Measurements from ENCODE around the gene GCN1.

The GCN1 gene

DNA sequence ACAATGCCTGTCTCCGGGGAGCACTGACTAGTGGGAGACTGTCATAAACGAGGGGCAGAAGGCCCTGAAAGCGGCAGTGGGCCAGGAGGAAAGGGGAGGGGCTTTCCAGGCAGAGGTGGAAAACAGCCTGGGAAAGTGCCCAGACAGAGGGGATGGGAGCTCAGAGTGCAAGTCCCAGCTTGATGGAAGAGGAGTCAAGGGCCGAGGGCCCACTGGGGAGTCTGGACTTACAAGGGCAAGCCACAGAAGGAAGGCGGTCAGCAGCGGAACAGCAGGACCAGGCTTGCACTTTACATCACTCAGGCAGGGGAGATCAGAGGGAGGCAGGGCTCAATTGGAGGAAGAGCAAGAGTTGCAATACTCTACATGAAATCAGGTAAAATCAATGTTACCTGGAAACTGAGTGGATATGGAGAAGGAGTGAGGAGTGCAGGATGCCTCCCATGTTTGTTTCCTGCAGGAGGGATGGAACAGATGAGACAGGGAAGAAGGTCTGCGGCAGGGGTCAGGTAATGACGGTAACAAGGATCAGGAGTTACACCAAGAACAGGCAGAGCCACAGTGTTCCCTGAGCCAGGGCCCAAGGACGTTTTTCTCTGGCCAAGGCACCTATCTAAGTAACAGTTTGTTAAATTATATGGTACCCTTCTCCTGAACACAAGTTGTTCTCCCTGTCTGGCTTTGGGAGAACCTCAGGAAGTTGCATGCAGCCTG lies 47.2 kb upstream of the GCN1 start:
- Histone ChIP-seq H3K4me3 (replicated peaks; ENCODE audit: insufficient read depth, low read length) (no peak overlapping the region), H3K27me3 (ENCODE audit: insufficient read depth, poor library complexity, severe bottlenecking) (no peaks in the 10 kb centered on the region), H3K27ac (replicated peaks) (no peak overlapping the region)
- DNase-seq (ENCODE audit: low read depth in 1 of 2, low spot score in 1 of 2), result no peak
- TF ChIP-seq SPI1 (IDR thresholded peaks at IDR 0.05; ENCODE audit: borderline replicate concordance, low read depth) (no peak), POLR2AphosphoS5 (IDR thresholded peaks at IDR 0.05; ENCODE audit: low read depth) (no peak), GABPA (IDR thresholded peaks at IDR 0.05; ENCODE audit: low read depth) (no peak), CTCF (IDR thresholded peaks at IDR 0.05; ENCODE audit: insufficient read depth, low read length) (no peak)
- TF ChIP-seq, protein P1, sequence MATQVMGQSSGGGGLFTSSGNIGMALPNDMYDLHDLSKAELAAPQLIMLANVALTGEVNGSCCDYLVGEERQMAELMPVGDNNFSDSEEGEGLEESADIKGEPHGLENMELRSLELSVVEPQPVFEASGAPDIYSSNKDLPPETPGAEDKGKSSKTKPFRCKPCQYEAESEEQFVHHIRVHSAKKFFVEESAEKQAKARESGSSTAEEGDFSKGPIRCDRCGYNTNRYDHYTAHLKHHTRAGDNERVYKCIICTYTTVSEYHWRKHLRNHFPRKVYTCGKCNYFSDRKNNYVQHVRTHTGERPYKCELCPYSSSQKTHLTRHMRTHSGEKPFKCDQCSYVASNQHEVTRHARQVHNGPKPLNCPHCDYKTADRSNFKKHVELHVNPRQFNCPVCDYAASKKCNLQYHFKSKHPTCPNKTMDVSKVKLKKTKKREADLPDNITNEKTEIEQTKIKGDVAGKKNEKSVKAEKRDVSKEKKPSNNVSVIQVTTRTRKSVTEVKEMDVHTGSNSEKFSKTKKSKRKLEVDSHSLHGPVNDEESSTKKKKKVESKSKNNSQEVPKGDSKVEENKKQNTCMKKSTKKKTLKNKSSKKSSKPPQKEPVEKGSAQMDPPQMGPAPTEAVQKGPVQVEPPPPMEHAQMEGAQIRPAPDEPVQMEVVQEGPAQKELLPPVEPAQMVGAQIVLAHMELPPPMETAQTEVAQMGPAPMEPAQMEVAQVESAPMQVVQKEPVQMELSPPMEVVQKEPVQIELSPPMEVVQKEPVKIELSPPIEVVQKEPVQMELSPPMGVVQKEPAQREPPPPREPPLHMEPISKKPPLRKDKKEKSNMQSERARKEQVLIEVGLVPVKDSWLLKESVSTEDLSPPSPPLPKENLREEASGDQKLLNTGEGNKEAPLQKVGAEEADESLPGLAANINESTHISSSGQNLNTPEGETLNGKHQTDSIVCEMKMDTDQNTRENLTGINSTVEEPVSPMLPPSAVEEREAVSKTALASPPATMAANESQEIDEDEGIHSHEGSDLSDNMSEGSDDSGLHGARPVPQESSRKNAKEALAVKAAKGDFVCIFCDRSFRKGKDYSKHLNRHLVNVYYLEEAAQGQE (IDR thresholded peaks at IDR 0.05; ENCODE audit: insufficient replicate concordance, low read depth), result no peak

- no peaks in the 10 kb centered on the region for H3K27me3 ChIP-seq (ENCODE audit: insufficient read depth, poor library complexity, severe bottlenecking)
- no peak overlapping the region for H3K4me3 ChIP-seq (replicated peaks; ENCODE audit: insufficient read depth, low read length)
- TF ChIP-seq CTCF (IDR thresholded peaks at IDR 0.05; ENCODE audit: insufficient read depth, low read length) (no peak), SPI1 (IDR thresholded peaks at IDR 0.05; ENCODE audit: borderline replicate concordance, low read depth) (no peak), POLR2AphosphoS5 (IDR thresholded peaks at IDR 0.05; ENCODE audit: low read depth) (no peak), GABPA (IDR thresholded peaks at IDR 0.05; ENCODE audit: low read depth) (no peak)
- TF ChIP-seq, protein P1 (IDR thresholded peaks at IDR 0.05; ENCODE audit: insufficient replicate concordance, low read depth), result no peak
- H3K27ac ChIP-seq (replicated peaks), result no peak overlapping the region
- DNase-seq (ENCODE audit: low read depth in 1 of 2, low spot score in 1 of 2), result no peak
Measured at GRCh38 chr12:120240495-120240833, 45.9 kb upstream of the GCN1 start.

DNA sequence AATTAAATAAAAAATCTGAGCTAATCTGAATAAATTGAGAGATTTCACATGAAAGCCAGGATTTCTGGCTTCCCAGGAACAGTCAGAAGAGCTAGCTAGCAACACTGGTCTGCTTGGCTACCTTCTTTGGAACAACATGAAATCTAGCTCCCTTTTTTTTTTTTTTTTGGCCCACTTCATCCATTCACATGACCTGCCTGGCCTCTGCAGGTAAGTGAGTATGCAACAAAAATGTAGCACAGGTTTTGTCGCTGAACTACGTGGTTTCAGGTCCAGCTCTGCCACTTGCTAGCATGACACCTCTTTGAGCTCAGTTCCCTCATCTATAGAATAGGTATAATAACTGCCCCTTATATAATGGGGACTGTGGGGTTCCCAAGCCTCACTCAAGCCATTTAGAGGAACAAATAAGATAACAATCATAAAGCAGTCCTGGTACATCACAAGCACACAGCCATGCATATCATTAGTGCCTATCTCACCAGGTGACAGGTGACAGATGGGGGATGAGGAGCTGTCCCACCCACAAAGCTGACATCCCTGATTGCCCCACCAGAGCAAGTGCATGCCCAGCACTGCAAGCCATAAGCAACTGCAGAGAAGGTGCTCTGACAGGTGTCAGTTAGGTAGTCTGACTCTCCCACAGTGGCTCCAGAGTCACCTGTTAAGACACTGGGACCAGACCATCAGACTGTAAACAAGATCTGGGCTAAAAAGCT lies 45.4 kb upstream of the GCN1 start:
- TF ChIP-seq, protein P1 (IDR thresholded peaks at IDR 0.05; ENCODE audit: insufficient replicate concordance, low read depth), result no peak
- TF ChIP-seq GABPA (IDR thresholded peaks at IDR 0.05; ENCODE audit: low read depth) (no peak), SPI1 (IDR thresholded peaks at IDR 0.05; ENCODE audit: borderline replicate concordance, low read depth) (no peak), CTCF (IDR thresholded peaks at IDR 0.05; ENCODE audit: insufficient read depth, low read length) (no peak)
- no peaks in the 10 kb centered on the region for H3K27me3 ChIP-seq (ENCODE audit: insufficient read depth, poor library complexity, severe bottlenecking)
- H3K27ac ChIP-seq (replicated peaks), result no peak overlapping the region
- no peak overlapping the region for H3K4me3 ChIP-seq (replicated peaks; ENCODE audit: insufficient read depth, low read length)
- DNase-seq (ENCODE audit: low read depth in 1 of 2, low spot score in 1 of 2), result no peak

All from HL-60 (cell line).